Kidney (tissue), 14 donors: ENCODE results near the gene OR7D4. TPM values are rescaled to one million over a fixed set of nuclear protein-coding genes. Genes with fewer than 3 reads are reported as not detected.

ENCODE experiments used
- DNase-seq, 5 donors: peaks; one replicate each; pipeline ENCODE4 v3.0.0-alpha.2; 2013 to 2020
- FAIRE-seq: peaks from 2 replicates; lab custom pipeline; 2012; peaks lifted over from hg19 to GRCh38; lab: Jason Lieb, UNC
- H3K27ac ChIP-seq, 2 donors: one replicate each; pipeline ENCODE4 v1.7.0; 2013; ENCODE audit warnings: low read depth in 2 of 2, low read length in 2 of 2, inconsistent platforms in 1 of 2
- H3K27me3 ChIP-seq: one replicate; pipeline ENCODE4 v1.7.1; 2013; ENCODE audit warnings: low read length, inconsistent platforms; ENCODE audit not compliant: control insufficient read depth, insufficient read depth
- H3K36me3 ChIP-seq, 3 donors: one replicate each; pipeline versions ENCODE4 v1.7.0 to v1.7.1; 2013; ENCODE audit warnings: low read length in 3 of 3, control low read depth in 1 of 3, inconsistent platforms in 1 of 3; ENCODE audit not compliant: insufficient read depth in 3 of 3, control insufficient read depth in 2 of 3
- H3K4me1 ChIP-seq, 3 donors: one replicate each; pipeline versions ENCODE4 v1.7.0 to v1.7.1; 2013; ENCODE audit warnings: low read length in 3 of 3, inconsistent platforms in 1 of 3, low read depth in 1 of 3; ENCODE audit not compliant: control insufficient read depth in 2 of 3, insufficient read depth in 2 of 3
- H3K4me3 ChIP-seq, 3 donors: one replicate each; pipeline versions ENCODE4 v1.7.0 to v1.8.1; 2013; ENCODE audit warnings: low read length in 3 of 3, control low read depth in 1 of 3, inconsistent platforms in 1 of 3
- H3K9ac ChIP-seq, 3 donors: one replicate each; pipeline versions ENCODE4 v1.7.0 to v1.7.1; 2013; ENCODE audit warnings: low read length in 3 of 3, control low read depth in 1 of 3, inconsistent platforms in 1 of 3
- H3K9me3 ChIP-seq, 3 donors: one replicate each; pipeline versions ENCODE4 v1.7.0 to v1.7.1; 2013; ENCODE audit warnings: low read length in 3 of 3, control low read depth in 1 of 3, inconsistent platforms in 1 of 3; ENCODE audit not compliant: control insufficient read depth in 2 of 3, insufficient read depth in 1 of 3
- intact Hi-C: fragments of 100-400 bp; cut with DNase I; formaldehyde crosslinking; loops from one replicate; pipeline ENCODE4 v1.11.1; 2022
- polyA plus RNA-seq: library from polyadenylated mRNA; stranded (reverse); fragments of 350-450 nt; fragmentation: Illumina TruSeq; extraction: RNeasy Lipid Tissue Mini Kit (QIAGEN cat#74804); gene quantifications from one replicate; pipeline ENCODE4 v1.2.3, GENCODE V29; 2014; ENCODE audit warnings: low read depth, low replicate concordance; ENCODE audit not compliant: insufficient read depth
- total RNA-seq: library from RNA; stranded (reverse); fragmentation: NEBNext Ultra II Directional; extraction: Animal tissue kit (Norgen Biotek cat#: 25700); gene quantifications from one replicate; pipeline ENCODE4 v1.2.1, GENCODE V29; 2021
- TF ChIP-seq, protein P1 (sequence below): IDR thresholded peaks from 3 replicates; pipeline ENCODE4 v1.5.1; 2012; ENCODE audit warnings: mild to moderate bottlenecking, moderate library complexity, borderline replicate concordance; ENCODE audit not compliant: insufficient read depth; ENCODE audit errors: extremely low read depth
- donor health status: control.
- donor health status: control.
- donor health status: control.
- donor health status: control.
- donor health status: control.
- donor health status: DM: yes; HTN: yes; CAD: no.
- donor health status: Normal renal cell carcinoma (clear cell type).

OR7D4 gene
- total and polyA plus RNA-seq, 2 donors from 2014 or later = not detected

DNA sequence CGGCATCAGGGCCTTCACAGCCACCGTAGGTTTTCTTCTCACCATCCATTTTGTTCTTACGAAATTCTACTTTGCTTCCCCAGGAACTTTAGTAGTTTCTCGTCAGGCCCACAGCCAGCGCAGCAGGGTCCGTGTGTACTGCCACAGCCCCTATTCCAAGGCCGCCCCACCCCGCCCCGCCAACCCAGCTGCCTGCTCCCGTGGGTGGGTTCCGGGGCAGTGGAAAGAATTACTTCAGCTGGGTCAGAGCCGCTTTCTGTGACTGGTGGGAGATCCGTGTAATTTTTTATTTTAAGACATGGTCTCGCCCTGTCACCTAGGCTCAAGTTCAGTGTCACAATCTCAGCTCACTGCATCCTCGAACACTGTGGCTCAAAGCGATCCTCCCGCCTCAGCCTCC, 36.4 kb downstream of the OR7D4 start:
- Histone ChIP-seq H3K27ac (no peak overlapping the region), H3K9me3 (no peaks in the 10 kb centered on the region), H3K4me1 (no peaks in the 10 kb centered on the region), H3K36me3 (no peaks in the 10 kb centered on the region), H3K27me3 (no peaks in the 10 kb centered on the region), H3K9ac (no peak overlapping the region), H3K4me3 (no peak overlapping the region)
- no peak for DNase-seq
- intact Hi-C loops = no loop called here
- TF ChIP-seq, protein P1, sequence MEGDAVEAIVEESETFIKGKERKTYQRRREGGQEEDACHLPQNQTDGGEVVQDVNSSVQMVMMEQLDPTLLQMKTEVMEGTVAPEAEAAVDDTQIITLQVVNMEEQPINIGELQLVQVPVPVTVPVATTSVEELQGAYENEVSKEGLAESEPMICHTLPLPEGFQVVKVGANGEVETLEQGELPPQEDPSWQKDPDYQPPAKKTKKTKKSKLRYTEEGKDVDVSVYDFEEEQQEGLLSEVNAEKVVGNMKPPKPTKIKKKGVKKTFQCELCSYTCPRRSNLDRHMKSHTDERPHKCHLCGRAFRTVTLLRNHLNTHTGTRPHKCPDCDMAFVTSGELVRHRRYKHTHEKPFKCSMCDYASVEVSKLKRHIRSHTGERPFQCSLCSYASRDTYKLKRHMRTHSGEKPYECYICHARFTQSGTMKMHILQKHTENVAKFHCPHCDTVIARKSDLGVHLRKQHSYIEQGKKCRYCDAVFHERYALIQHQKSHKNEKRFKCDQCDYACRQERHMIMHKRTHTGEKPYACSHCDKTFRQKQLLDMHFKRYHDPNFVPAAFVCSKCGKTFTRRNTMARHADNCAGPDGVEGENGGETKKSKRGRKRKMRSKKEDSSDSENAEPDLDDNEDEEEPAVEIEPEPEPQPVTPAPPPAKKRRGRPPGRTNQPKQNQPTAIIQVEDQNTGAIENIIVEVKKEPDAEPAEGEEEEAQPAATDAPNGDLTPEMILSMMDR = no peak
- FAIRE-seq = no peak

DNA sequence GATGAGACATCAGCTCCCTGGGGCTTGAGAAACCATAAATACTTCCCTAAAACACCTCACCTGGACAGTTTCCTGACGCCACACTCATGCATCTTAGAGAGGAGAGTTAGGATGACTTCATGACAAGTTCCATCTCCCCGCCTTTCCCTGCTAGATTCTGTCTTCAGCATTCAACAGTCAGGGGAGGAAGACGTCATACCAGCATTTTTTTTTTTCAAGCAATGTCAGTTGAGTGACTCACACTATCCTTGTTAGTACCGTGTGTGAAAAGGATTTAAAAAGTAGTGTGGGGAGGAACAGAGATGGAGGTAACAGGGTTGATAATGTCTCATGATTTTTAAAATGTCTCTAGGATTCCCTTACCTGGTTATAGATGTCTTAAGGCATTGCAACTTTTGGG, 40.5 kb downstream of the OR7D4 start, which contains the start of gene OR7D2:
TSS of gene OR7D2 (plus strand) at position 79 of the 400 bp plus-strand sequence. CDS start 6,803 bp downstream, outside the sequence.
- H3K27me3 ChIP-seq = no peaks in the 10 kb centered on the region
- no peak within 1 kb of the TSS for H3K9ac ChIP-seq
- H3K4me1 ChIP-seq = no peaks in the 10 kb centered on the region
- H3K27ac ChIP-seq = no peak within 1 kb of the TSS
- DNase-seq = no peak
- no peak for FAIRE-seq
- intact Hi-C loops = no loop called here
- no peak within 1 kb of the TSS for H3K4me3 ChIP-seq
- no peaks in the 10 kb centered on the region for H3K36me3 ChIP-seq
- TF ChIP-seq, protein P1 = no peak
- no peaks in the 10 kb centered on the region for H3K9me3 ChIP-seq

GRCh38 chr19:9175326-9175725, 44.1 kb downstream of the OR7D4 start:
- FAIRE-seq (no peak), DNase-seq (no peak)
- no peaks in the 10 kb centered on the region for H3K27me3 ChIP-seq
- no peak overlapping the region for H3K9ac ChIP-seq
- H3K9me3 ChIP-seq = no peaks in the 10 kb centered on the region
- TF ChIP-seq, protein P1 = no peak
- intact Hi-C loops = no loop called here
- H3K4me3 ChIP-seq = no peak overlapping the region
- no peaks in the 10 kb centered on the region for H3K4me1 ChIP-seq
- no peaks in the 10 kb centered on the region for H3K36me3 ChIP-seq
- H3K27ac ChIP-seq = no peak overlapping the region
